IMR-90 (cell line): ENCODE results near the gene DPP6. TPM values are rescaled to one million over a fixed set of nuclear protein-coding genes. Genes with fewer than 3 reads are reported as not detected.

Experiments
- ATAC-seq: fragments of 200-7000 bp; cut with Tn5 transposase; 2 replicates; pipeline ENCODE4 v1.9.1; 2020; ENCODE audit warnings: low read depth, mild to moderate bottlenecking, moderate library complexity
- BruUV-seq: library from RNA; stranded (reverse); fragments of 400-500 nt; replicated peaks from 2 replicates; lab custom pipeline; 2021; lab: Mats Ljungman, UMichigan
- CTCF ChIA-PET: fragments of 300-600 bp; formaldehyde crosslinking; extraction: SDS; loops from one replicate; lab custom pipeline; 2021; ENCODE audit warnings: antibody characterized with exemption; lab: Yijun Ruan, JAX
- POLR2A ChIA-PET: fragments of 300-600 bp; sonication (Branson Sonifier 250); formaldehyde crosslinking; loops from one replicate; lab custom pipeline; 2022; ENCODE audit warnings: antibody characterized with exemption; ENCODE audit not compliant: unreplicated experiment; lab: Charles Lee
- DNase-seq: peaks from one replicate; pipeline ENCODE4 v3.0.0; 2013
- H2AFZ ChIP-seq: replicated peaks from 2 replicates; pipeline ENCODE3; 2013; ENCODE audit warnings: low read length, mild to moderate bottlenecking; ENCODE audit not compliant: poor library complexity
- H2AK5ac ChIP-seq: 2 replicates; pipeline ENCODE4 v1.6.1; 2013; ENCODE audit warnings: low read depth, low read length, inconsistent platforms
- H2AK9ac ChIP-seq: replicated peaks from 2 replicates; pipeline ENCODE3; 2013; ENCODE audit warnings: mild to moderate bottlenecking, low read depth, low read length, moderate library complexity; ENCODE audit not compliant: poor library complexity
- H2BK120ac ChIP-seq: 2 replicates; pipeline ENCODE4 v1.6.1; 2013; ENCODE audit warnings: low read depth, low read length, inconsistent platforms
- H2BK15ac ChIP-seq: 3 replicates; pipeline ENCODE4 v1.6.1; 2013; ENCODE audit warnings: low read depth, low read length, inconsistent platforms
- H2BK20ac ChIP-seq: 2 replicates; pipeline ENCODE4 v1.6.1; 2013; ENCODE audit warnings: low read depth, mild to moderate bottlenecking, inconsistent platforms, low read length, moderate library complexity
- H2BK5ac ChIP-seq: 2 replicates; pipeline ENCODE4 v1.6.1; 2013; ENCODE audit warnings: mild to moderate bottlenecking, low read depth, low read length, inconsistent platforms; ENCODE audit not compliant: poor library complexity, severe bottlenecking
- H3K14ac ChIP-seq: replicated peaks from 2 replicates; pipeline ENCODE4 v1.6.1; 2013; ENCODE audit warnings: low read depth, low read length, inconsistent platforms
- H3K18ac ChIP-seq: 2 replicates; pipeline ENCODE4 v1.6.1; 2013; ENCODE audit warnings: low read depth, low read length, control low read depth
- H3K23ac ChIP-seq: 2 replicates; pipeline ENCODE4 v1.6.1; 2013; ENCODE audit warnings: low read depth, low read length, inconsistent platforms
- H3K27ac ChIP-seq: 2 replicates; pipeline ENCODE4 v1.5.1; 2013; ENCODE audit warnings: mild to moderate bottlenecking, control low read depth, low read length; ENCODE audit not compliant: insufficient read depth
- H3K27me3 ChIP-seq: 2 replicates; pipeline ENCODE4 v1.6.1; 2013; ENCODE audit warnings: low read length; ENCODE audit not compliant: control insufficient read depth, insufficient read depth
- H3K36me3 ChIP-seq: 2 replicates; pipeline ENCODE4 v1.6.1; 2013; ENCODE audit warnings: low read length, mixed read lengths; ENCODE audit not compliant: control insufficient read depth, insufficient read depth
- H3K4ac ChIP-seq: 2 replicates; pipeline ENCODE4 v1.6.1; 2013; ENCODE audit warnings: low read depth, low read length, inconsistent platforms
- H3K4me1 ChIP-seq: 2 replicates; pipeline ENCODE4 v1.6.1; 2013; ENCODE audit warnings: low read length, mixed read lengths; ENCODE audit not compliant: control insufficient read depth, insufficient read depth
- H3K4me2 ChIP-seq: 2 replicates; pipeline ENCODE4 v1.6.1; 2013; ENCODE audit warnings: low read depth, mild to moderate bottlenecking, control low read depth, low read length, moderate library complexity
- H3K4me3 ChIP-seq: 2 replicates; pipeline ENCODE4 v1.5.1; 2013; ENCODE audit warnings: low read depth, mild to moderate bottlenecking, control low read depth, low read length, moderate library complexity; ENCODE audit not compliant: insufficient read depth
- H3K56ac ChIP-seq: 2 replicates; pipeline ENCODE4 v1.6.1; 2013; ENCODE audit warnings: low read length, inconsistent platforms; ENCODE audit not compliant: insufficient read depth; ENCODE audit errors: extremely low read depth
- H3K79me1 ChIP-seq, 2 experiments: 2 replicates each; pipeline ENCODE4 v1.6.1; 2013; ENCODE audit warnings: low read length in 2 of 2, inconsistent platforms in 1 of 2, low read depth in 1 of 2
- H3K9ac ChIP-seq: 2 replicates; pipeline ENCODE4 v1.6.1; 2013; ENCODE audit warnings: low read depth, low read length, control low read depth
- H3K9me1 ChIP-seq: 2 replicates; pipeline ENCODE4 v1.6.1; 2013; ENCODE audit warnings: low read length, inconsistent platforms; ENCODE audit not compliant: insufficient read depth
- H3K9me3 ChIP-seq: 2 replicates; pipeline ENCODE4 v1.6.1; 2013; ENCODE audit warnings: low read length; ENCODE audit not compliant: control insufficient read depth, insufficient read depth
- H4K20me1 ChIP-seq: 2 replicates; pipeline ENCODE4 v1.6.1; 2013; ENCODE audit warnings: low read length, inconsistent platforms; ENCODE audit not compliant: insufficient read depth
- H4K5ac ChIP-seq: 2 replicates; pipeline ENCODE4 v1.6.1; 2013; ENCODE audit warnings: mild to moderate bottlenecking, low read depth, low read length, control low read depth
- H4K8ac ChIP-seq, 2 experiments: 2 replicates each; pipeline ENCODE4 v1.6.1; 2013; ENCODE audit warnings: low read depth in 2 of 2, low read length in 2 of 2, control low read depth in 1 of 2, inconsistent platforms in 1 of 2
- H4K91ac ChIP-seq: 2 replicates; pipeline ENCODE4 v1.6.1; 2013; ENCODE audit warnings: low read depth, low read length, inconsistent platforms; ENCODE audit not compliant: insufficient read depth
- BHLHE40 ChIP-seq: fragments of 150-350 bp; IDR thresholded peaks from 2 replicates; pipeline ENCODE4 v1.6.1; 2016; ENCODE audit warnings: mild to moderate bottlenecking, low read depth, low read length
- CEBPB ChIP-seq: IDR thresholded peaks from 2 replicates; pipeline ENCODE4 v1.6.1; 2012; ENCODE audit warnings: low read depth, low read length, improper control_type of control experiment
- CHD1 ChIP-seq: IDR thresholded peaks from 2 replicates; pipeline ENCODE4 v1.6.1; 2012; ENCODE audit warnings: low read depth, low read length, improper control_type of control experiment
- FOS ChIP-seq: fragments of 150-350 bp; IDR thresholded peaks from 2 replicates; pipeline ENCODE4 v1.6.1; 2016; ENCODE audit warnings: low read depth, low read length
- MAFK ChIP-seq: IDR thresholded peaks from 2 replicates; pipeline ENCODE4 v1.6.1; 2012; ENCODE audit warnings: low read depth, low read length, improper control_type of control experiment
- MAZ ChIP-seq: IDR thresholded peaks from 2 replicates; pipeline ENCODE4 v1.6.1; 2012; ENCODE audit warnings: low read depth, mild to moderate bottlenecking, low read length, improper control_type of control experiment, moderate library complexity, borderline replicate concordance
- MXI1 ChIP-seq: IDR thresholded peaks from 2 replicates; pipeline ENCODE4 v1.6.1; 2012; ENCODE audit warnings: low read depth, mild to moderate bottlenecking, low read length, moderate library complexity, borderline replicate concordance
- NFE2L2 ChIP-seq: fragments of 150-350 bp; IDR thresholded peaks from 2 replicates; pipeline ENCODE4 v1.6.1; 2016; ENCODE audit warnings: low read depth, mild to moderate bottlenecking, low read length
- POLR2A ChIP-seq: IDR thresholded peaks from 2 replicates; pipeline ENCODE4 v1.6.1; 2012; ENCODE audit warnings: mild to moderate bottlenecking, low read depth, low read length
- RAD21 ChIP-seq: IDR thresholded peaks from 2 replicates; pipeline ENCODE4 v1.6.1; 2012; ENCODE audit warnings: low read length, improper control_type of control experiment
- RCOR1 ChIP-seq: IDR thresholded peaks from 2 replicates; pipeline ENCODE4 v1.6.1; 2012; ENCODE audit warnings: mild to moderate bottlenecking, low read length, improper control_type of control experiment; ENCODE audit not compliant: insufficient replicate concordance
- RFX5 ChIP-seq: IDR thresholded peaks from 2 replicates; pipeline ENCODE4 v1.8.0; 2012; ENCODE audit warnings: low read depth, mild to moderate bottlenecking, low read length, moderate library complexity
- WGBS, 2 experiments: methylation state at CpG; one replicate each; pipeline versions ENCODE4 v1.1.5 to v1.1.7; 2013; ENCODE audit warnings: missing lambda C conversion rate in 2 of 2; ENCODE audit not compliant: insufficient read length in 1 of 2; ENCODE audit errors: extremely low coverage in 2 of 2; 5-methylcytosine and 5-hydroxymethylcytosine counted together
- dilution Hi-C: fragments of 300-500 bp; cut with HindIII; formaldehyde crosslinking; loops from one replicate; pipeline ENCODE4 v1.14.3; 2018; ENCODE audit warnings: low sequenced_read_pairs; ENCODE audit not compliant: unreplicated experiment
- in situ Hi-C: fragments of 300-500 bp; cut with MboI; formaldehyde crosslinking; loops from 3 replicates; pipeline ENCODE4 v1.14.3; 2019; ENCODE audit warnings: low sequenced_read_pairs, inconsistent platforms, mixed read lengths
- intact Hi-C: fragments of 100-400 bp; cut with micrococcal nuclease; formaldehyde crosslinking; loops from 2 replicates; pipeline ENCODE4 v1.10.0; 2022
- polyA plus RNA-seq, 3 experiments: library from polyadenylated mRNA; depleted of rRNA; stranded (reverse); fragments of >200 nt; gene quantifications; 2 replicates each; pipeline ENCODE4 v1.2.3, GENCODE V29; 2012; ENCODE audit warnings: low replicate concordance in 1 of 3
- total RNA-seq: library from RNA; depleted of rRNA; stranded (reverse); fragments of >200 nt; gene quantifications from 2 replicates; pipeline ENCODE4 v1.2.3, GENCODE V29; 2012
- TF ChIP-seq, protein P1 (sequence below): fragments of 150-350 bp; IDR thresholded peaks from 2 replicates; pipeline ENCODE4 v1.6.1; 2016; ENCODE audit warnings: low read depth, mild to moderate bottlenecking, low read length, moderate library complexity, borderline replicate concordance
- TF ChIP-seq, protein P2 (sequence below): conservative IDR thresholded peaks from 2 replicates; pipeline ENCODE4 v1.5.1; 2012; ENCODE audit warnings: mild to moderate bottlenecking, low read depth, low read length, improper control_type of control experiment
- TF ChIP-seq, protein P3 (sequence below): fragments of 150-350 bp; IDR thresholded peaks from 2 replicates; pipeline ENCODE4 v1.6.1; 2017; ENCODE audit warnings: mild to moderate bottlenecking, antibody characterized with exemption, low read length, low read depth

The DPP6 gene
- total and polyA plus RNA-seq, 2 of the 4 experiments (the other 2 are of a cell fraction) = not detected

DNA sequence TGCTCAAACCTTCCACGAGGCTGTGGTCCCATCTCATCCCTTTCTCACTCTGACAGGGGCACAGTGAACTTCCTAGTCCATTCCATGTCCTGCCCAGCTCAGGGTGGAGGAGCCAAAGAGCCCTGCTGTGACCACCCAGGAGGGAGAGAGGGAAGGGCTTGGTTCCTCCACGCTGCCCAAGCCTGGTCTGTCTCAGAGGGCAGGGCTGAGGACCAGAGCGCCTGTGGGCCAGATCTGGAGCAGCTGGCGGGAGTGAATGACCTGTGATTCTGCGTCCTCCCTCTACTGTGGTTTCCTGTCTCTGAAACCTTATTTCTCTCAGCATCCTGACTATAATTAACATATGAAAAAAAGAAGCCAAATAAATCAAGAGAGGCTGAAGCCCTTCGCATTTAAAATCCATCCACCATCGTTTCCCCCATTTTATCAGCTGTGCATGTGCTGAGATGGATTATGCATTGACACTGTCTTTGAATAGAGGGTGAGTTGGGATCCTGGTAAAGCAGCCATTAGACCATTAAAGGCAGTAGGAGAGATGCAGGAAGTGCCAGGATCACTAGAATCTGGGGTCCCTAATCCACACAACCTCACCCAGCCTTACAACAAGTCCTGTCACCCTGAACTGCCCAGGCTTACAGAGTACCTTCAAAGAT is 165.6 kb downstream of the DPP6 start:
- dilution Hi-C loops = no loop called here
- in situ Hi-C loops = no loop called here

More for the DNA sequence above, 165.6 kb downstream of the DPP6 start:
- Histone ChIP-seq H3K4me1 (no peaks in the 10 kb centered on the region), H3K27ac (no peak overlapping the region), H4K5ac (no peak overlapping the region), H3K18ac (no peak overlapping the region), H4K91ac (no peak overlapping the region), H2AK9ac (no peak overlapping the region), H3K9ac (no peak overlapping the region), H3K4me2 (no peak overlapping the region), H3K9me1 (no peaks in the 10 kb centered on the region), H2BK15ac (no peak overlapping the region), H4K8ac (no peak overlapping the region), H3K9me3 (peaks cover 28% of the 10 kb centered on the region), H3K27me3 (no peaks in the 10 kb centered on the region), H3K36me3 (no peaks in the 10 kb centered on the region), H2BK120ac (no peak overlapping the region), H3K4me3 (no peak overlapping the region), H3K14ac (no peak overlapping the region), H2AK5ac (no peak overlapping the region), H2BK20ac (no peak overlapping the region), H2AFZ (no peak overlapping the region), H3K23ac (no peak overlapping the region), H3K79me1 (no peaks in the 10 kb centered on the region), H4K20me1 (no peaks in the 10 kb centered on the region), H3K56ac (no peak overlapping the region), H3K4ac (no peak overlapping the region), H2BK5ac (no peak overlapping the region)
- TF ChIP-seq BHLHE40 = no peak
- TF ChIP-seq, protein P1, sequence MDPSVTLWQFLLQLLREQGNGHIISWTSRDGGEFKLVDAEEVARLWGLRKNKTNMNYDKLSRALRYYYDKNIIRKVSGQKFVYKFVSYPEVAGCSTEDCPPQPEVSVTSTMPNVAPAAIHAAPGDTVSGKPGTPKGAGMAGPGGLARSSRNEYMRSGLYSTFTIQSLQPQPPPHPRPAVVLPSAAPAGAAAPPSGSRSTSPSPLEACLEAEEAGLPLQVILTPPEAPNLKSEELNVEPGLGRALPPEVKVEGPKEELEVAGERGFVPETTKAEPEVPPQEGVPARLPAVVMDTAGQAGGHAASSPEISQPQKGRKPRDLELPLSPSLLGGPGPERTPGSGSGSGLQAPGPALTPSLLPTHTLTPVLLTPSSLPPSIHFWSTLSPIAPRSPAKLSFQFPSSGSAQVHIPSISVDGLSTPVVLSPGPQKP = no peak
- no peak for TF ChIP-seq RFX5
- no peak for TF ChIP-seq MXI1
- no peak for TF ChIP-seq POLR2A
- no peak for TF ChIP-seq NFE2L2
- TF ChIP-seq, protein P2, sequence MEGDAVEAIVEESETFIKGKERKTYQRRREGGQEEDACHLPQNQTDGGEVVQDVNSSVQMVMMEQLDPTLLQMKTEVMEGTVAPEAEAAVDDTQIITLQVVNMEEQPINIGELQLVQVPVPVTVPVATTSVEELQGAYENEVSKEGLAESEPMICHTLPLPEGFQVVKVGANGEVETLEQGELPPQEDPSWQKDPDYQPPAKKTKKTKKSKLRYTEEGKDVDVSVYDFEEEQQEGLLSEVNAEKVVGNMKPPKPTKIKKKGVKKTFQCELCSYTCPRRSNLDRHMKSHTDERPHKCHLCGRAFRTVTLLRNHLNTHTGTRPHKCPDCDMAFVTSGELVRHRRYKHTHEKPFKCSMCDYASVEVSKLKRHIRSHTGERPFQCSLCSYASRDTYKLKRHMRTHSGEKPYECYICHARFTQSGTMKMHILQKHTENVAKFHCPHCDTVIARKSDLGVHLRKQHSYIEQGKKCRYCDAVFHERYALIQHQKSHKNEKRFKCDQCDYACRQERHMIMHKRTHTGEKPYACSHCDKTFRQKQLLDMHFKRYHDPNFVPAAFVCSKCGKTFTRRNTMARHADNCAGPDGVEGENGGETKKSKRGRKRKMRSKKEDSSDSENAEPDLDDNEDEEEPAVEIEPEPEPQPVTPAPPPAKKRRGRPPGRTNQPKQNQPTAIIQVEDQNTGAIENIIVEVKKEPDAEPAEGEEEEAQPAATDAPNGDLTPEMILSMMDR = no peak
- TF ChIP-seq RCOR1 = no peak
- TF ChIP-seq, protein P3, sequence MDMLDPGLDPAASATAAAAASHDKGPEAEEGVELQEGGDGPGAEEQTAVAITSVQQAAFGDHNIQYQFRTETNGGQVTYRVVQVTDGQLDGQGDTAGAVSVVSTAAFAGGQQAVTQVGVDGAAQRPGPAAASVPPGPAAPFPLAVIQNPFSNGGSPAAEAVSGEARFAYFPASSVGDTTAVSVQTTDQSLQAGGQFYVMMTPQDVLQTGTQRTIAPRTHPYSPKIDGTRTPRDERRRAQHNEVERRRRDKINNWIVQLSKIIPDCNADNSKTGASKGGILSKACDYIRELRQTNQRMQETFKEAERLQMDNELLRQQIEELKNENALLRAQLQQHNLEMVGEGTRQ = no peak
- TF ChIP-seq FOS = no peak
- TF ChIP-seq CEBPB = no peak
- no peak for TF ChIP-seq MAFK
- no peak for TF ChIP-seq CHD1
- TF ChIP-seq RAD21 = no peak
- no peak for TF ChIP-seq MAZ
- no TSS peak for BruUV-seq
- ChIA-PET POLR2A (no interaction called here), CTCF (no interaction called here)
- no peak for DNase-seq
- intact Hi-C loops = no loop called here
- no CpG with 5 or more reads among the region's 7 CpGs for WGBS, 2 experiments
- ATAC-seq = no peak
